Psoas muscle (tissue), 8 donors: ENCODE measurements around the gene SEPTIN2. TPM values are rescaled to one million over a fixed set of nuclear protein-coding genes. Genes with fewer than 3 reads are reported as not detected.
"Not testable (repeated sequence)": the region's sequence is repeated elsewhere in the genome, so short reads cannot be mapped to it uniquely, and the experiment has no call there.

ENCODE experiments used
- ATAC-seq, 4 donors: fragments of 200-7000 bp; cut with Tn5 transposase; one replicate each; pipeline ENCODE4 v1.9.1; 2020; ENCODE audit warnings: moderate library complexity in 3 of 4, mild to moderate bottlenecking in 2 of 4
- DNase-seq, 2 donors: peaks; one replicate each; pipeline ENCODE4 v3.0.0-alpha.2; 2020
- H3K27ac ChIP-seq: fragments of 200-600 bp; one replicate; pipeline ENCODE4 v1.8.0; 2022
- H3K27me3 ChIP-seq, 3 donors: fragments of 200-600 bp in 1 of 3; one replicate each; pipeline versions ENCODE4 v1.6.1 to v1.8.0; 2013 to 2022; ENCODE audit warnings: low read length in 2 of 3, mild to moderate bottlenecking in 2 of 3, moderate library complexity in 1 of 3; ENCODE audit not compliant: insufficient read depth in 3 of 3
- H3K36me3 ChIP-seq, 2 donors: fragments of 200-600 bp in 1 of 2; one replicate each; pipeline versions ENCODE4 v1.6.1 to v1.8.0; 2013 to 2022; ENCODE audit warnings: low read depth in 1 of 2, mild to moderate bottlenecking in 1 of 2, moderate library complexity in 1 of 2; ENCODE audit not compliant: insufficient read depth in 1 of 2
- H3K4me1 ChIP-seq: fragments of 200-600 bp; one replicate; pipeline ENCODE4 v1.8.0; 2022
- H3K4me3 ChIP-seq: fragments of 200-600 bp; one replicate; pipeline ENCODE4 v1.8.0; 2022; ENCODE audit warnings: mild to moderate bottlenecking
- H3K9me3 ChIP-seq: fragments of 200-600 bp; one replicate; pipeline ENCODE4 v1.8.0; 2022
- WGBS, 3 donors: extraction: QIAGEN DNeasy Blood & Tissue Kit; methylation state at CpG; one replicate each; pipeline versions ENCODE4 v1.1.6 to v1.1.7; 2013; 5-methylcytosine and 5-hydroxymethylcytosine counted together
- intact Hi-C, 2 donors: fragments of 100-400 bp; cut with DNase I; formaldehyde crosslinking; loops; one replicate each; pipeline versions ENCODE4 v1.11.0 to v1.14.2; 2022
- polyA plus RNA-seq, 3 donors: library from polyadenylated mRNA; stranded (reverse); fragments of 200-250 nt; gene quantifications; one replicate each; pipeline ENCODE4 v1.2.3, GENCODE V29; 2013
- total RNA-seq, 4 donors: library from RNA; stranded (reverse); fragmentation: NEBNext Ultra II Directional in 2 of 4; extraction: Animal tissue kit (Norgen Biotek cat#: 25700) in 2 of 4; gene quantifications; one replicate each; pipeline versions ENCODE4 v1.2.1 to v1.2.4, GENCODE V29; 2021 to 2023
- TF ChIP-seq, protein P1 (sequence below): fragments of 200-600 bp; IDR thresholded peaks from one replicate; pipeline ENCODE4 v1.8.0; 2022; ENCODE audit warnings: antibody characterized with exemption
- donor health status: healthy with polysubstance abuse.
- donor health status: DM: no; HTN: no; CAD: no; lungs with moderate emphysema.
- donor health status: Bipolar disorder and iron deficiency.
- donor health status: healthy.
- donor health status: DM: yes; HTN: yes; CAD: no.
- donor health status: DM: no; HTN: no; CAD: no.
- donor health status: DM: no; HTN: no; CAD: no.
- donor health status: DM: yes; HTN: yes; CAD: no.

Gene SEPTIN2
- total and polyA plus RNA-seq, 7 donors, result 68.8 to 161 (median 122) TPM

DNA sequence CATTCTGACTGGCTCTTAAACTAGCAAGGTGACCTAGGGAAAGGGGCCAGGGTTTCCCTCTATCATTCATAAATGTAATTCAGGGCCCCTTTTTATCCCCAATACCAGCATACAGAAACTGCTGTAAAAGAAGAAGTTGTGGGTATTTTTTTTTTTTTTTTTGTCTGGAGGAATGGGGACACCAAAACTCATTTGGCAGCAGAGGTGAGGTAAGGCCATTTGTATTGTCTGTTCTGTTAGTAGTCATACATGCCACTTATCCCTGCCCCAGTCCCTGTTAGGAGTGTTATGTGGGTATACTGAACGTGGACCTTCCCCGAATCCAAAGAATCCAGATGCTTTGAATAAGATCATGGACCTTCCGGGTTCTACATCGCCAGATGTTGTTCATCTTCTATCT is 1.7 kb downstream of the SEPTIN2 start:
- WGBS, 3 donors, result 45 to 53% (median 49%) methylated on average over 4 of the region's 4 CpGs

DNA sequence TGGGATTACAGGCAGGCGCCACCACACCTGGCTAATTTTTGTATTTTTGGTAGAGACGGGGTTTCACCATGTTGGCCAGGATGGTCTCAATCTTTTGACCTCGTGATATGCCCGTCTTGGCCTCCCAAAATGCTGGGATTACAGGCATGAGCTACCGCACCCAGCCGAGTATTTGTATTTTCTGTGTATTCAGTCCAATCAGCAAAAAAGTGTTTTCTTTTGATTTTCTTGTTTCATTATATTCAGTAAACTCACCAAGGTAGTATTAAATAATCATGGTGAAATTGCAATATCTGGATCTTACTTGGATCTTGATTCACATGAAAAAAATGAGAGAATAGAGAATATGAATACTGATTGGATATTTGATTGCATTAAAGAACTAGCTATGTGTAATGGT is 3.1 kb downstream of the SEPTIN2 start:
- H3K36me3 ChIP-seq, H3K27me3 ChIP-seq, ATAC-seq, H3K9me3 ChIP-seq, DNase-seq: not testable (repeated sequence)
- Histone ChIP-seq H3K4me3 (peak overlapping the region; percentile 85), H3K27ac (peak overlapping the region; percentile 12), H3K4me1 (peaks cover 70% of the 10 kb centered on the region)
- intact Hi-C loops, result loop anchor here (5.0 kb wide), 4 partner anchors 33 to 188 kb away; partner anchors contain the start of genes FARP2 (in 1 of the 2) and STK25 (in 1 of the 2)
- WGBS, 3 donors, result 81 to 90% (median 85%) methylated on average over 6 of the region's 6 CpGs

More for the DNA sequence above, 1.7 kb downstream of the SEPTIN2 start:
- no peak for DNase-seq
- intact Hi-C loops, result loop anchor here (5.0 kb wide), 4 partner anchors 35 to 190 kb away; partner anchors contain the start of genes FARP2 (in 1 of the 2) and STK25 (in 1 of the 2)
- Histone ChIP-seq H3K4me1 (peaks cover 75% of the 10 kb centered on the region), H3K27ac (peak overlapping the region; percentile 98), H3K9me3 (no peaks in the 10 kb centered on the region), H3K4me3 (peak overlapping the region; percentile 85), H3K36me3 (no peaks in the 10 kb centered on the region), H3K27me3 (no peaks in the 10 kb centered on the region)
- TF ChIP-seq, protein P1, sequence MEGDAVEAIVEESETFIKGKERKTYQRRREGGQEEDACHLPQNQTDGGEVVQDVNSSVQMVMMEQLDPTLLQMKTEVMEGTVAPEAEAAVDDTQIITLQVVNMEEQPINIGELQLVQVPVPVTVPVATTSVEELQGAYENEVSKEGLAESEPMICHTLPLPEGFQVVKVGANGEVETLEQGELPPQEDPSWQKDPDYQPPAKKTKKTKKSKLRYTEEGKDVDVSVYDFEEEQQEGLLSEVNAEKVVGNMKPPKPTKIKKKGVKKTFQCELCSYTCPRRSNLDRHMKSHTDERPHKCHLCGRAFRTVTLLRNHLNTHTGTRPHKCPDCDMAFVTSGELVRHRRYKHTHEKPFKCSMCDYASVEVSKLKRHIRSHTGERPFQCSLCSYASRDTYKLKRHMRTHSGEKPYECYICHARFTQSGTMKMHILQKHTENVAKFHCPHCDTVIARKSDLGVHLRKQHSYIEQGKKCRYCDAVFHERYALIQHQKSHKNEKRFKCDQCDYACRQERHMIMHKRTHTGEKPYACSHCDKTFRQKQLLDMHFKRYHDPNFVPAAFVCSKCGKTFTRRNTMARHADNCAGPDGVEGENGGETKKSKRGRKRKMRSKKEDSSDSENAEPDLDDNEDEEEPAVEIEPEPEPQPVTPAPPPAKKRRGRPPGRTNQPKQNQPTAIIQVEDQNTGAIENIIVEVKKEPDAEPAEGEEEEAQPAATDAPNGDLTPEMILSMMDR, result no peak
- no peak for ATAC-seq

DNA sequence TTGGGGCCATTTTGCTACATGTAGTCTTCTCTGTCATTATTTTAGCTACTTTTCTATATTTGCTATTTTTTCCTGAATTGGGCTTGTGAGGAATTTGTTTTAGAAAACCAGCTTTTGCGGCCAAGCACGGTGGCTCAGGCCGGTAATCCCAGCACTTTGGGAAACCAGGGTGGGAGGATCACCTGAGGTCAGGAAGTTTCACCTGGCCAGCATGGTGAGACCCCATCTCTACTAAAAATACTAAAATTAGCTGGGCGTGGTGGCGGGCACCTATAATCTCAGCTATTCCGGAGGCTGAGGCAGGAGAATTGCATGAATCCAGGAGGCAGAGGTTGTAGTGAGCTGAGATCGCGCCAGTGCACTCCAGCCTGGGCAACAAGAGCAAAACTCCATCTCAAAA is 4.7 kb downstream of the SEPTIN2 start:
- DNase-seq (no peak), ATAC-seq (no peak)
- peaks cover 68% of the 10 kb centered on the region for H3K4me1 ChIP-seq
- no peaks in the 10 kb centered on the region for H3K27me3 ChIP-seq
- intact Hi-C loops, result no loop called here
- 88 to 93% (median 91%) methylated on average over 8 of the region's 8 CpGs for whole genome bisulfite sequencing, 3 donors
- no peak overlapping the region for H3K4me3 ChIP-seq
- H3K9me3 ChIP-seq, result no peaks in the 10 kb centered on the region
- H3K27ac ChIP-seq, result no peak overlapping the region
- TF ChIP-seq, protein P1, result no peak
- peaks cover 0 to 14% of the 10 kb centered on the region in 2 donors for H3K36me3 ChIP-seq

DNA sequence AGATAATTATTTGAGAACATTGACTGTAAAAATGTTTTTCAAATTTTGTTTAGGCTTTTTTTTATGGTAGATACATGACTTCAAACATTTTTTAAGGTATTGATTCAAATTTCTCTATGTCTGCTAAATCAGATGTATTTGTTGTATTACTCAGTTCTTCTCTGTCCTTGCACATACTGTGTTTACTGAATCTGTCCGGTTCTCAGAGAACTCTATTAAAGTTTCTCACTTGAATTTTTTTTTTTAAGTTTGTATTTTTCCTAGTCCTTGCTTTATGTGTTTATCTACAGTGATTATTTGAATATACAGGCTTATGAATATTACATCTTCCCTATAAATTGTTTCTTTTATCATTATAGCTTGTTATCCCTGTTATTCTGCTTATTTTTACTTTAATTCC is 5.3 kb downstream of the SEPTIN2 start:
- ATAC-seq (no peak), DNase-seq (no peak)
- peaks cover 0 to 20% of the 10 kb centered on the region in 2 donors for H3K36me3 ChIP-seq
- peak overlapping the region; percentile 5 for H3K4me3 ChIP-seq
- no peaks in the 10 kb centered on the region for H3K27me3 ChIP-seq
- H3K27ac ChIP-seq, result no peak overlapping the region
- TF ChIP-seq, protein P1, result no peak
- H3K9me3 ChIP-seq, result no peaks in the 10 kb centered on the region
- H3K4me1 ChIP-seq, result peaks cover 68% of the 10 kb centered on the region
- intact Hi-C loops, result no loop called here
- 40 to 59% (median 47%) methylated on average over 1 of the region's 1 CpG for WGBS, 3 donors

DNA sequence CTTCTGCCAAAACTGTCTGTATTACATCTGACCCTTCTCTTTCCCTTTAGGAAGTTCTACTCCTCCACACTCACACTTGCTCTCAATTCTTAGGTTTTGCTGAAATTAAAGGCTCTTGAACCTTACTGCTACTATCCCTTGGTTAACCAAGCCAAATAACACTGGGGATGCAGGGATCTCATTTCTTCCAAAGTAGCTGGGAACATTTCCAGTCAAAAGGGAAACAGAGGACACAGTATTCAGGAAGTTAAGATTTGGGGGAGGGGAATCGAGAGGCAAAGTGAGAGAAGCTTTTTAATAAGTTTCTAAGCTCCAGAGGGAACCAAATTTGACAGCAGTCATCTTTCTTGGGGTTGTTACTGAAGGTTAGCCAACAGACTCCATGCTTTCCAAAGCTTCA is 6.2 kb downstream of the SEPTIN2 start:
- peaks cover 0 to 27% of the 10 kb centered on the region in 2 donors for H3K36me3 ChIP-seq
- TF ChIP-seq, protein P1, result no peak
- intact Hi-C loops, result no loop called here
- H3K27ac ChIP-seq, result no peak overlapping the region
- H3K27me3 ChIP-seq, result no peaks in the 10 kb centered on the region
- WGBS, 3 donors, result 9 to 13% (median 10%) methylated on average over 1 of the region's 1 CpG
- DNase-seq, result no peak
- peaks cover 64% of the 10 kb centered on the region for H3K4me1 ChIP-seq
- peak in 1 of 4 donors; percentile 26 for ATAC-seq
- peak overlapping the region; percentile 10 for H3K4me3 ChIP-seq
- H3K9me3 ChIP-seq, result no peaks in the 10 kb centered on the region
